Left lung (tissue), 10 donors: ENCODE results near the gene KCNA2. TPM values are rescaled to one million over a fixed set of nuclear protein-coding genes. Genes with fewer than 3 reads are reported as not detected.
A peak's percentile ranks its signal among the peaks of the same experiment; 100 is the strongest.

Experiments used
- ATAC-seq: fragments of 200-7000 bp; cut with Tn5 transposase; one replicate; pipeline ENCODE4 v1.9.1; 2020; ENCODE audit warnings: moderate library complexity
- DNase-seq, 4 donors: peaks; one replicate each; pipeline ENCODE4 v3.0.0-alpha.2; 2013 to 2020
- H3K27ac ChIP-seq, 2 donors: fragments of 200-600 bp; sonication (generic) in 1 of 2; one replicate each; pipeline versions ENCODE4 v1.5.0 to v1.8.0; 2020 to 2021
- H3K27me3 ChIP-seq, 2 donors: fragments of 200-600 bp; sonication (generic) in 1 of 2; one replicate each; pipeline versions ENCODE4 v1.5.0 to v1.8.0; 2020 to 2021
- H3K36me3 ChIP-seq, 2 donors: fragments of 200-600 bp; sonication (generic) in 1 of 2; one replicate each; pipeline versions ENCODE4 v1.5.0 to v1.8.0; 2020 to 2021
- H3K4me1 ChIP-seq, 2 donors: fragments of 200-600 bp; one replicate each; pipeline ENCODE4 v1.8.0; 2021
- H3K4me3 ChIP-seq, 2 donors: fragments of 200-600 bp; sonication (generic) in 1 of 2; one replicate each; pipeline versions ENCODE4 v1.5.0 to v1.8.0; 2020 to 2021; ENCODE audit warnings: mild to moderate bottlenecking in 1 of 2
- H3K9me3 ChIP-seq, 2 donors: fragments of 200-600 bp; sonication (generic) in 1 of 2; one replicate each; pipeline versions ENCODE4 v1.5.0 to v1.8.0; 2020 to 2021
- intact Hi-C, 2 donors: fragments of 100-400 bp; cut with DNase I; formaldehyde crosslinking; loops; one replicate each; pipeline versions ENCODE4 v1.11.2 to v1.14.2; 2022
- polyA plus RNA-seq, 6 donors: library from polyadenylated mRNA; unstranded; fragments of 120-200 nt; gene quantifications; one replicate each; pipeline ENCODE4 v1.2.1, GENCODE V29; 2013; ENCODE audit not compliant: insufficient read length in 6 of 6
- total RNA-seq, 2 donors: library from RNA; stranded (reverse); fragmentation: NEBNext Ultra II Directional; extraction: Animal tissue kit (Norgen Biotek cat#: 25700); gene quantifications; one replicate each; pipeline ENCODE4 v1.2.1, GENCODE V29; 2021
- TF ChIP-seq, protein P1 (sequence below), 2 donors: fragments of 200-600 bp; sonication (generic) in 1 of 2; IDR thresholded peaks; one replicate each; pipeline versions ENCODE4 v1.5.0 to v1.8.0; 2021; ENCODE audit warnings: antibody characterized with exemption in 2 of 2
- donor health status: DM: no; HTN: yes; CAD: no.
- donor health status: DM: no; HTN: no; CAD: no.

KCNA2 gene
- total and polyA plus RNA-seq, 8 donors, result 0.42 to 1.1 (median 0.72) TPM

DNA sequence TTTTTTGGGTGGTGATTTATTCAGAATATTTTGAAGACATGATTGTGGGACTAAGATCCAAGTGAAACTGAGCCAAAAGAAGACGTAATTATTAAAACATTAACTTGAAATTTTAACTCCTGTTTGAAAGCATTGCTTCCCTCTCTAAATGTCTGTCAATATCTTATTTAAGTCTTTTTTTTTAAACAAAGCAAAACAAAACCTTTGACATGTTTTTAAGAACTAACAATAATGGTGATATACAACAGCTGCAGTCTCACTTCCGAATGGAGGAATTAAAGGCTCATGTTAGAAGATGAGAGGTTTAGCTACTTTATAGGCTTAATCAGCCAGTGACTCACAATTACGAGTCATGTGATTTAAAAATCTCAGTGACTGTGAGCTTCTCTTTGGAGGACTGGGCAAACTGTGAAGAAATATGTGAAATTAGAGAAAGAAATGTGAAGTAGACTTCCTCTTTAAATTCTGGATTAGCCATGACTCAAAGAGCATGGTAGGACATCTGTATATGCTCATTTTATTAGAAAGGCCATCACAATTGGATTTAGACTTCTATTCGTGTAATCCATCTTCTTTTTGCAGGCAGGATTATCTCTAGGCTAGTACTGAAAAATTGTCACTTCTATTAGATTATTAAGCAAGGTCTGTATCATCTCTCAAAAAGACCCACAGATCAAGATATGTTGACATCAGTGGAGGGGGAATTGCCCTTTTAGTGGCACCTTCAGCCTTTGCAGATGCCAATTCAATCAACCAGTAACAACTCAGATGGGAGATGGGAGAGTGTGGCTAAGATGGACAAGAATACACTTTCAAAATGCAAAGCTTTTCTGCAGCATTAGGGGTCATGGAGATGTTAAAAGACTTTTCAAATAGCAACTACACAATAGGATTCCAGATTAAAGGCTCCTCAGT, 39.9 kb upstream of the KCNA2 start:
- DNase-seq (no peak), ATAC-seq (peak; percentile 58)
- Histone ChIP-seq H3K4me3 (no peak overlapping the region), H3K36me3 (no peaks in the 10 kb centered on the region), H3K4me1 (peaks cover 22 to 67% of the 10 kb centered on the region in 2 donors), H3K27ac (peak overlapping the region; percentile 51 to 54), H3K27me3 (no peaks in the 10 kb centered on the region), H3K9me3 (no peaks in the 10 kb centered on the region)
- intact Hi-C loops, result no loop called here
- TF ChIP-seq, protein P1, sequence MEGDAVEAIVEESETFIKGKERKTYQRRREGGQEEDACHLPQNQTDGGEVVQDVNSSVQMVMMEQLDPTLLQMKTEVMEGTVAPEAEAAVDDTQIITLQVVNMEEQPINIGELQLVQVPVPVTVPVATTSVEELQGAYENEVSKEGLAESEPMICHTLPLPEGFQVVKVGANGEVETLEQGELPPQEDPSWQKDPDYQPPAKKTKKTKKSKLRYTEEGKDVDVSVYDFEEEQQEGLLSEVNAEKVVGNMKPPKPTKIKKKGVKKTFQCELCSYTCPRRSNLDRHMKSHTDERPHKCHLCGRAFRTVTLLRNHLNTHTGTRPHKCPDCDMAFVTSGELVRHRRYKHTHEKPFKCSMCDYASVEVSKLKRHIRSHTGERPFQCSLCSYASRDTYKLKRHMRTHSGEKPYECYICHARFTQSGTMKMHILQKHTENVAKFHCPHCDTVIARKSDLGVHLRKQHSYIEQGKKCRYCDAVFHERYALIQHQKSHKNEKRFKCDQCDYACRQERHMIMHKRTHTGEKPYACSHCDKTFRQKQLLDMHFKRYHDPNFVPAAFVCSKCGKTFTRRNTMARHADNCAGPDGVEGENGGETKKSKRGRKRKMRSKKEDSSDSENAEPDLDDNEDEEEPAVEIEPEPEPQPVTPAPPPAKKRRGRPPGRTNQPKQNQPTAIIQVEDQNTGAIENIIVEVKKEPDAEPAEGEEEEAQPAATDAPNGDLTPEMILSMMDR (IDR thresholded peaks at IDR 0.05), result no peak

DNA sequence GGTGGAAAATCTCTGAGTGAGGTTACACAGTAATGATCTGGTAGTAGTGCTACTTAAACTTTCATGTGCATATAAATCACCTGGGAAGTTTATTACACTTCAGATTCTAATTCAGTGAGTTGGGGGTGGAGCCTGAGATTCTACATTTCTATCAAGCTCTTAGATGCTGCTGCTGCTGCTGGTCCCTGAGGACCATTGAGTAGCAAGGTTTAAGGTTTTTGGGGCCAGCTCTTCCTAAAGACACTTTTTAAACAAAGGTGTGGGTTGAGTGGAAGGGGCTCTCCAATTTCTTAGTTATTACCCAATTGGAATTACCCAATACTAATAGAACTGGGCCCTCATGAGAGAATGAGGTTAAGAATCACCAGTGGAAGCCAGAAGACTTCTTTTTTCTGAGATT, 39.1 kb upstream of the KCNA2 start:
- no peak for DNase-seq
- intact Hi-C loops, result no loop called here
- TF ChIP-seq, protein P1 (IDR thresholded peaks at IDR 0.05), result no peak
- Histone ChIP-seq H3K9me3 (no peaks in the 10 kb centered on the region), H3K27ac (peak overlapping the region; percentile 51 to 54), H3K27me3 (no peaks in the 10 kb centered on the region), H3K4me1 (peaks cover 22 to 72% of the 10 kb centered on the region in 2 donors), H3K4me3 (no peak overlapping the region), H3K36me3 (no peaks in the 10 kb centered on the region)
- no peak for ATAC-seq

DNA sequence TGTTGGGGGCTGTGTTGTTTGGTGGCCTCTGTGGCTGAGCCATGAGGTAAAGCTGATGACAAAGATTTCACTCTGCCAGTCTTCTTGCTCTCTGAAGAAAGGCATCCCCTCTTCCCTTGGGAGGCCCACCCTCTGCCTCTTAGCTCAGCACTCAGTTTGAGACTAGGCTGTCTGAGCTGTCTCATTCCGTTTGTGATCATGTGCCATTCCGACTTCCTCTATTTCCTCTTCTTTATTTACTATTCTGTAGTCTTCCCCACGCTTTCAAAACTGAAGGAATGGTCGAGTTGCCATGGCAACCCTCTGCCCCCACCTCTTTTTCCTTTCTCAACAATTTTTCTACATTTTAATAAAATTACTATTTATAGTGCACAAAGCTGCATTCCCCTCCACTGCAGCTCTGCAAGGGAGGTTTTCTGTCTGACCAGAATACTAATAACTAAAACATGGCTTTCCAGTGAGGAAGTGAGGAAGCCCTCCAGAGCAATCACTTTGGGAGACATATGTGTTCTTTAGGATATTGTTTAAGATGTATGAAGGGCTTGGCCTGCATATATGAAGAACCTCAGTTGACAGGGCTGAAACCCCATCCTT, 37.8 kb upstream of the KCNA2 start:
- no peaks in the 10 kb centered on the region for H3K9me3 ChIP-seq
- no peak for ATAC-seq
- H3K27me3 ChIP-seq, result no peaks in the 10 kb centered on the region
- no peak overlapping the region for H3K4me3 ChIP-seq
- peak overlapping the region in 1 of 2 donors; percentile 54 for H3K27ac ChIP-seq
- intact Hi-C loops, result no loop called here
- H3K4me1 ChIP-seq, result peaks cover 22 to 83% of the 10 kb centered on the region in 2 donors
- no peaks in the 10 kb centered on the region for H3K36me3 ChIP-seq
- no peak for DNase-seq
- TF ChIP-seq, protein P1 (IDR thresholded peaks at IDR 0.05), result no peak

DNA sequence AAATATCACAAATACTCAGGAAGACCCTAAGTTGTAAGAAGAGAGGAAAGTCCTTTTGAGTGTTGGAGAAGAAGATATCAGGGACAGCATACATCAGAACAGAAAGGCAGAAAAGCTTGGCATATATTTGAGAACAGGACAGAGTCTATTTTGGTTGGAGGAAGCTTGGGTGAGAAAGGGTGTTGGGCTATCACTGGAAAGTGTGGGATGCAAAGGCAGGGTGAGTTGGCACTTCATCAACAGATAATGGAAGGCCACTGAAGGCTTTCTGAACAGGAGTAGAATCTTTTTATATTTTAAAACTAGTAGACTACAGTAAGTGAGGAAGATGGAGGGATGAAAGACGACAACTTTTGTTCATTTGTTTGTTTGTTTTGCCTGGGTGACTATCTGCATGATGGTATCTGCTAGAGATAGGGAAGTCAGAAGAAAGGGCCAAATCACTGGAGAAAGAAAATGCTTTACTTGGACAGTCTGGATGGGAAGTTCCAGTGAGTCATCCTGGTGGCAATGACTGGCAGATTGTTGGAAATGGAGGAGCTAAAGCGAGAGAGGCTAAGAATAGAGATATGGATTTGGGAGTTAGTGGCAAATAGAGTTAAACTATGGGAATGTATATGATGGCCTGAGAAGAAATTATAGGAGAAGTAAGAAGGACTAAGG, 33.7 kb upstream of the KCNA2 start:
- Histone ChIP-seq H3K4me1 (peaks cover 0 to 52% of the 10 kb centered on the region in 2 donors), H3K36me3 (no peaks in the 10 kb centered on the region), H3K4me3 (no peak overlapping the region), H3K9me3 (no peaks in the 10 kb centered on the region), H3K27me3 (no peaks in the 10 kb centered on the region), H3K27ac (peak overlapping the region in 1 of 2 donors; percentile 76)
- TF ChIP-seq, protein P1 (IDR thresholded peaks at IDR 0.05), result no peak
- ATAC-seq (peak; percentile 50), DNase-seq (no peak)
- intact Hi-C loops, result no loop called here

DNA sequence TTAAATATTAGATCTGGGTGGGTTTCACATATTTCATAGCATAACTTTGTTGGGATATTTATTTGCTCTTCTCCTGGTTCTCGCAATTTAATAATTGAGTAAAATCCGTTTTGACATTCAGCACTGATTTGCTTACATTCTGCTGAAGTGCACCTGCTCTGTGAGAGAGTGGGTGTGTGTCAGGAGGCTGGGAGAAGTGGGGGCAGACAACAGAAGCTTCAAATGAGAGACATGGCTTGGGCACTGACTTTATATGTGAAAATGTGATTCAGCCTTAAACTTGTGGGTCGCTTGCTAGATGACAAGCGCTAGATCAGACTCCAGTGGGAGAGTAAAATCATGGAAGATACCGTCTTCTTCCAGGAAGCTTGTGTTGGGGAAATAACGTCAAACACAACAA, 32.4 kb upstream of the KCNA2 start:
- no peak overlapping the region for H3K27ac ChIP-seq
- no peaks in the 10 kb centered on the region for H3K27me3 ChIP-seq
- H3K4me1 ChIP-seq, result peaks cover 6 to 52% of the 10 kb centered on the region in 2 donors
- no peaks in the 10 kb centered on the region for H3K36me3 ChIP-seq
- ATAC-seq, result no peak
- no peaks in the 10 kb centered on the region for H3K9me3 ChIP-seq
- TF ChIP-seq, protein P1 (IDR thresholded peaks at IDR 0.05), result no peak
- intact Hi-C loops, result no loop called here
- DNase-seq, result no peak
- H3K4me3 ChIP-seq, result no peak overlapping the region
